ENCODE data around the gene ANKRD9.
"Not testable (repeated sequence)": the region's sequence is repeated elsewhere in the genome, so short reads cannot be mapped to it uniquely, and the experiment has no call there.

The ANKRD9 gene

GRCh38 chr14:102509746-102510615 is at the start of gene ANKRD9:
Gene ANKRD9, minus strand, starts transcription at chr14:102509776. Its CDS starts 1,887 bp downstream, at chr14:102507889.
- peak; percentile 92 for DNase-seq

GRCh38 chr14:102558556-102558955 is 49.0 kb upstream of the ANKRD9 start:
- no peak for DNase-seq

GRCh38 chr14:102557434-102558226 is 48.1 kb upstream of the ANKRD9 start:
- no peak for DNase-seq

- no peak for DNase-seq
Observed at GRCh38 chr14:102556098-102556677, 46.6 kb upstream of the ANKRD9 start.

- no peak for DNase-seq
Observed at GRCh38 chr14:102554821-102555819, 45.5 kb upstream of the ANKRD9 start.

- no peak for DNase-seq
Observed at GRCh38 chr14:102551995-102552705, 42.6 kb upstream of the ANKRD9 start.

- DNase-seq: not testable (repeated sequence)
Observed at GRCh38 chr14:102550927-102551401, 41.4 kb upstream of the ANKRD9 start.

GRCh38 chr14:102548616-102549240 is 39.2 kb upstream of the ANKRD9 start:
- no peak for DNase-seq

- DNase-seq: no peak
Observed at GRCh38 chr14:102545461-102546265, 36.1 kb upstream of the ANKRD9 start.

- no peak for DNase-seq
Observed at GRCh38 chr14:102544747-102545460, 35.3 kb upstream of the ANKRD9 start.

GRCh38 chr14:102544046-102544746 is 34.6 kb upstream of the ANKRD9 start:
- no peak for DNase-seq

GRCh38 chr14:102541771-102542170 is 32.2 kb upstream of the ANKRD9 start:
- DNase-seq: no peak

GRCh38 chr14:102541029-102541491 is 31.5 kb upstream of the ANKRD9 start:
- not testable (repeated sequence) for DNase-seq

GRCh38 chr14:102540315-102541028 is 30.9 kb upstream of the ANKRD9 start:
- peak; percentile 22 for DNase-seq

GRCh38 chr14:102539544-102540314 is 30.2 kb upstream of the ANKRD9 start:
- no peak for DNase-seq

- DNase-seq: no peak
Observed at GRCh38 chr14:102538602-102539543, 29.3 kb upstream of the ANKRD9 start.

Data from NCI-H510A treated with DMSO at 0.1 percent for 48 hours (cell line).